BLaER1 treated with 17β-estradiol and CSF1 and Interleukin-3, amounts not matched to agents 10 nM and 100 nM (cell line): ENCODE results near the gene SYP.

Source experiments
- H3K27ac ChIP-seq, 11 experiments: shearing (Covaris generic); formaldehyde crosslinking; 2 replicates each; pipeline ENCODE4 v1.8.1; 2022
- H3K27me3 ChIP-seq, 11 experiments: shearing (Covaris generic); formaldehyde crosslinking; 2 replicates each; pipeline ENCODE4 v1.8.1; 2022
- H3K36me3 ChIP-seq, 11 experiments: shearing (Covaris generic); formaldehyde crosslinking; 2 replicates each; pipeline ENCODE4 v1.8.1; 2022
- H3K4me1 ChIP-seq, 10 experiments: shearing (Covaris generic); formaldehyde crosslinking; 2 replicates each; pipeline ENCODE4 v1.8.1; 2022
- H3K4me2 ChIP-seq, 11 experiments: shearing (Covaris generic); formaldehyde crosslinking; 2 replicates each; pipeline ENCODE4 v1.8.1; 2022
- H3K4me3 ChIP-seq, 10 experiments: shearing (Covaris generic); formaldehyde crosslinking; 2 replicates each; pipeline ENCODE4 v1.8.1; 2022
- H3K9ac ChIP-seq, 11 experiments: shearing (Covaris generic); formaldehyde crosslinking; 2 replicates each; pipeline ENCODE4 v1.8.1; 2022
- H3K9me3 ChIP-seq, 11 experiments: shearing (Covaris generic); formaldehyde crosslinking; replicated peaks in 1 of 11; 2 replicates each; pipeline ENCODE4 v1.8.1; 2022
- H4K20me1 ChIP-seq, 11 experiments: shearing (Covaris generic); formaldehyde crosslinking; 2 replicates each; pipeline ENCODE4 v1.8.1; 2022
- Cebpa-rat ChIP-seq, 11 experiments: shearing (Covaris generic); IDR thresholded peaks; 2 replicates each; pipeline ENCODE4 v1.8.1; 2022

The SYP gene

GRCh38 chrX:49184294-49185281 is 15.4 kb downstream of the SYP start:
- peak overlapping the region in 10 of 11 experiments; percentile 40 to 85 (median 80); a peak in 20 of 22 replicates for H3K27ac ChIP-seq

GRCh38 chrX:49183701-49184281 is 16.2 kb downstream of the SYP start:
- Histone ChIP-seq H3K4me2 (peak overlapping the region; percentile 78 to 91 (median 85); a peak in 20 of 22 replicates), H3K27me3 (peaks cover 0 to 15% (median 4%) of the 10 kb centered on the region in 11 experiments; a peak in 8 of 22 replicates), H4K20me1 (peaks cover 4 to 30% (median 11%) of the 10 kb centered on the region in 11 experiments; a peak in 16 of 22 replicates), H3K27ac (peak overlapping the region in 3 of 11 experiments; percentile 74 to 85 (median 82); a peak in 3 of 22 replicates), H3K4me3 (peak overlapping the region in 6 of 10 experiments; percentile 68 to 83 (median 78); a peak in 10 of 20 replicates), H3K9ac (0 out of 22 replicates have a peak overlapping the region, but pooled peaks of 1 of the 11 experiments have one; percentile 84), H3K9me3 (peaks cover 0 to 25% (median 7%) of the 10 kb centered on the region in 11 experiments; a peak in 7 of 22 replicates), H3K4me1 (peaks cover 7 to 32% (median 21%) of the 10 kb centered on the region in 10 experiments; a peak in 18 of 20 replicates), H3K36me3 (peaks cover 17 to 42% (median 31%) of the 10 kb centered on the region in 11 experiments; a peak in 21 of 22 replicates)
- TF ChIP-seq Cebpa-rat (IDR thresholded peaks at IDR 0.05): no peak

More at GRCh38 chrX:49184294-49185281, 15.4 kb downstream of the SYP start:
- no peak for TF ChIP-seq Cebpa-rat (IDR thresholded peaks at IDR 0.05)
- Histone ChIP-seq H3K4me1 (peaks cover 8 to 40% (median 29%) of the 10 kb centered on the region in 10 experiments), H3K4me2 (peak overlapping the region; percentile 78 to 91 (median 85)), H3K4me3 (peak overlapping the region; percentile 68 to 83 (median 77)), H4K20me1 (peaks cover 4 to 22% (median 11%) of the 10 kb centered on the region in 11 experiments; a peak in 16 of 22 replicates), H3K36me3 (peaks cover 9 to 34% (median 23%) of the 10 kb centered on the region in 11 experiments; a peak in 20 of 22 replicates), H3K27me3 (peaks cover 0 to 23% (median 4%) of the 10 kb centered on the region in 11 experiments; a peak in 9 of 22 replicates), H3K9ac (peak overlapping the region; percentile 78 to 87 (median 85)), H3K9me3 (peaks cover 0 to 25% (median 7%) of the 10 kb centered on the region in 11 experiments; a peak in 7 of 22 replicates)

- Histone ChIP-seq H3K9ac (no peak overlapping the region), H3K4me3 (no peak overlapping the region), H3K4me2 (no peak overlapping the region), H3K36me3 (peaks cover 31 to 80% (median 59%) of the 10 kb centered on the region in 11 experiments), H3K9me3 (peaks cover 0 to 24% (median 8%) of the 10 kb centered on the region in 11 experiments; a peak in 7 of 22 replicates), H3K27ac (no peak overlapping the region), H3K4me1 (peaks cover 0 to 38% (median 13%) of the 10 kb centered on the region in 10 experiments; a peak in 12 of 20 replicates), H3K27me3 (0 out of 22 replicates have a peak, but pooled peaks cover 0 to 4% (median 0%) of the 10 kb centered on the region in 11 experiments), H4K20me1 (peaks cover 4 to 53% (median 11%) of the 10 kb centered on the region in 11 experiments; a peak in 16 of 22 replicates)
- no peak for TF ChIP-seq Cebpa-rat (IDR thresholded peaks at IDR 0.05)
Observed at GRCh38 chrX:49179358-49179757, 20.6 kb downstream of the SYP start.

GRCh38 chrX:49178537-49178936 is 21.5 kb downstream of the SYP start:
- no peak overlapping the region for H3K4me2 ChIP-seq
- peaks cover 1 to 45% (median 5%) of the 10 kb centered on the region in 11 experiments; a peak in 15 of 22 replicates for H4K20me1 ChIP-seq
- peaks cover 0 to 44% (median 14%) of the 10 kb centered on the region in 10 experiments; a peak in 14 of 20 replicates for H3K4me1 ChIP-seq
- 0 out of 22 replicates have a peak, but pooled peaks cover 0 to 4% (median 0%) of the 10 kb centered on the region in 11 experiments for H3K27me3 ChIP-seq
- no peak for TF ChIP-seq Cebpa-rat (IDR thresholded peaks at IDR 0.05)
- peaks cover 0 to 18% (median 4%) of the 10 kb centered on the region in 11 experiments; a peak in 5 of 22 replicates for H3K9me3 ChIP-seq
- H3K36me3 ChIP-seq: peaks cover 28 to 84% (median 60%) of the 10 kb centered on the region in 11 experiments
- H3K4me3 ChIP-seq: no peak overlapping the region
- H3K27ac ChIP-seq: no peak overlapping the region
- no peak overlapping the region for H3K9ac ChIP-seq

GRCh38 chrX:49177873-49178480 is 22.0 kb downstream of the SYP start:
- TF ChIP-seq Cebpa-rat (IDR thresholded peaks at IDR 0.05): no peak
- H3K36me3 ChIP-seq: peaks cover 23 to 82% (median 55%) of the 10 kb centered on the region in 11 experiments; a peak in 21 of 22 replicates
- H3K4me2 ChIP-seq: no peak overlapping the region
- H3K4me1 ChIP-seq: peaks cover 5 to 49% (median 19%) of the 10 kb centered on the region in 10 experiments
- 0 out of 22 replicates have a peak, but pooled peaks cover 0 to 4% (median 0%) of the 10 kb centered on the region in 11 experiments for H3K27me3 ChIP-seq
- H3K4me3 ChIP-seq: no peak overlapping the region
- peaks cover 0 to 23% (median 4%) of the 10 kb centered on the region in 11 experiments; a peak in 6 of 22 replicates for H3K9me3 ChIP-seq
- H3K9ac ChIP-seq: no peak overlapping the region
- peaks cover 0 to 40% (median 0%) of the 10 kb centered on the region in 11 experiments; a peak in 8 of 22 replicates for H4K20me1 ChIP-seq
- H3K27ac ChIP-seq: no peak overlapping the region

GRCh38 chrX:49177338-49177833 is 22.6 kb downstream of the SYP start:
- peak overlapping the region in 3 of 11 experiments; percentile 3 to 33 (median 22); a peak in 2 of 22 replicates for H3K27ac ChIP-seq
- TF ChIP-seq Cebpa-rat (IDR thresholded peaks at IDR 0.05): no peak
- peaks cover 0 to 40% (median 0%) of the 10 kb centered on the region in 11 experiments; a peak in 7 of 22 replicates for H4K20me1 ChIP-seq

More at GRCh38 chrX:49177338-49177833, 22.6 kb downstream of the SYP start:
- Histone ChIP-seq H3K27me3 (0 out of 22 replicates have a peak, but pooled peaks cover 0 to 4% (median 0%) of the 10 kb centered on the region in 11 experiments), H3K4me1 (peaks cover 9 to 53% (median 23%) of the 10 kb centered on the region in 10 experiments), H3K9ac (peak overlapping the region in 2 of 11 experiments; percentile 19 to 52; a peak in 2 of 22 replicates), H3K4me3 (no peak overlapping the region), H3K4me2 (peak overlapping the region in 4 of 11 experiments; percentile 46 to 66 (median 62); a peak in 7 of 22 replicates), H3K36me3 (peaks cover 21 to 79% (median 52%) of the 10 kb centered on the region in 11 experiments; a peak in 21 of 22 replicates), H3K9me3 (peaks cover 0 to 27% (median 7%) of the 10 kb centered on the region in 11 experiments; a peak in 12 of 22 replicates)
